Activated T-helper 1 cell treated with anti-CD3 and anti-CD28 coated beads, Interleukin-2, amount 50 U/mL, for 16 hours (primary cell): Measurements from ENCODE around the gene TMEM212.
"Not testable (repeated sequence)": the region's sequence is repeated elsewhere in the genome, so short reads cannot be mapped to it uniquely, and the experiment has no call there.

Experiments
- DNase-seq, 2 donors: peaks; one replicate each; pipeline ENCODE4 v3.0.0-alpha.2; 2020; ENCODE audit warnings: low read depth in 1 of 2, low spot score in 1 of 2

TMEM212 gene

DNA sequence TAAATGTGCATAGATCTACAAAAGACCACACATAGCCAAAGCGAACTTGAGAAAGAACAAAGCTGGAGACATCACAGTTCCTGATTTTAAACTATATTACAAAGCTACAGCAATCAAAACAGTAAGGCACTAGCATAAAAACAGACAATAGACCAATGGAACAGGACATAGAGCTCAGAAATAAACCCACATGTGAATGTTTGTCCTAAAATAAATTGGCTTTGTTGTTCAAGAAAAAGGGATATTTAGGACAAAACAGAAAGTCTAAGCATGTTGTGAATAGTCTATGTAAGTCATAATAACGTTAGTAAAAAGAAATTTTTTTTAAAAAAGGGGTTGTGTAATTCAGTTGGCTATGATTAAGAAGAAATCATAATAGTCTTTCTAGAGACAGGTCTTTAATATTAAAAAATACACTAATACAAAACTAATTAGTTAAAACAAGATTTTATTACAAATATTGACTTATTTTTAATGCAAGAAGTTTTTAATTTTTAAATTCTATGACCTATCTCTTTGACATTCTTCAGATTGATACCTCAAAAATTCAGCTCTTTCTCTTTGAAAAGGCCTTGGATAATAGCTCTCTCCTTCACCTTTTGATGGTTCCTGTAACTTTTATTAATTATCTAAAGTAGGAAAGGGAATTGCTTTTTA, 11.6 kb downstream of the TMEM212 start:
- DNase-seq, result no peak

DNA sequence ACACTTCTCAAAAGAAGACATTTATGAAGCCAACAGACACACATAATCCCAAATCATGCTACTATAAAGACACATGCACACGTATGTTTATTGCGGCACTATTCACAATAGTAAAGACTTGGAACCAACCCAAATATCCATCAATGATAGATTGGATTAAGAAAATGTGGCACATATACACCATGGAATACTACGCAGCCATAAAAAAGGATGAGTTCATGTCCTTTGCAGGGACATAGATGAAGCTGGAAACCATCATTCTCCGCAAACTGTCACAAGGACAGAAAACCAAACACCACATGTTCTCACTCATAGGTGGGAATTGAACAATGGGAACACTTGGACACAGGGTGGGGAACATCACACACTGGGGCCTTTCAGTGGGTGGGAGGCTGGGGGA, 15.6 kb downstream of the TMEM212 start:
- DNase-seq, result not testable (repeated sequence)

DNA sequence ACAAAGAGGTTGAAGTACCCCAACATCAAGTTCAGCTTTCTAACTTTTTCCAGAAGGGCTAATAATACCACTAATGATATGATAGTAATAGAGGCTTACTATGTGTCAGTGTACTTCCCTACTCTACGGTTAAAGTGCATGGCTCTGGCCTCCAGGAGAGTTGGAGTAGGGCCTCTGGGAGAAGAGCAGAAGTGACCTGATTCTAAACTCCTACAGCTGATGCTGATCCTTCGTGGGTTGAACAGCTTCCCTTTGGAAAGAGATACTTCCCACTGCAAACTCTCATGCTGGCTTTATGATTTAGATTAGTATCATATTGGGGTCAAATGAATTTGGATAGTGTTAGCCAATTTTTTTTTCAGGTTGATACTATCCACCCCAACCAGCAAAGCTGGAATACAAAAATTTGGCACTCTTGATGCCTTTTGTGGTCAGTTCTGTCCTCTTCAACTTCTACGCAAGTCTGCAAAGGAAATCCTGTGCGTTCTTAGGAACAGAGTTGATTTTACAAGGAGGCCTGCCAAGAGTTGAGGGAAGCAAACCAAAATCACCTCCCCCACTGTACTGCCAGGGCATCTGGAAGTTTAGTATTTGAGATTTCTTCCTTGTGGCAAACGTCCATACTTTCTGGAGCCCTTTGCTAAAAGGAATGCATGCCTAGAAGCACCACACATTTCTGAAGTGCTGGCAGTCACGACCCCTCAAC, 17.8 kb downstream of the TMEM212 start:
- DNase-seq, result no peak

GRCh38 chr3:171862392-171862791, 19.2 kb downstream of the TMEM212 start:
- DNase-seq, result no peak

- no peak for DNase-seq
Measured at GRCh38 chr3:171862993-171863521, 19.9 kb downstream of the TMEM212 start.

DNA sequence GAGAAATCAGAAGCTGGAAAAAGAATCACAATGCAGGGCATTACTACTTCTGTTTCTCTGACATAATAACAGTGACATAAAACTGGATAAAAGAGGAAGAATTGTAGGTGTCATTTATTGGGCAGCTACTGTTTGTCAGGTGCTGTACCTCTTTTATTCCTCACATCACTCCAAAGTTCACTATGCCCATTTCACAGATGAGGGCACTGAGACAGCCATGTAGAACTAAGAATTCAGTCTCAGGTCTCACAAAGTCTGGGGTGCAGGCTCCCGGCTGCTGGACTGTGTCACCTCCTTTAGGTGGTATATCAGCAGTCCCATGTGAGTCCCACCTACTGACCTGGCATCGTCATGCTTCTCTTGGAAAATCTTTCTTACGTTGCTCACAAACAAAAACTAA, 20.8 kb downstream of the TMEM212 start:
- no peak for DNase-seq

DNA sequence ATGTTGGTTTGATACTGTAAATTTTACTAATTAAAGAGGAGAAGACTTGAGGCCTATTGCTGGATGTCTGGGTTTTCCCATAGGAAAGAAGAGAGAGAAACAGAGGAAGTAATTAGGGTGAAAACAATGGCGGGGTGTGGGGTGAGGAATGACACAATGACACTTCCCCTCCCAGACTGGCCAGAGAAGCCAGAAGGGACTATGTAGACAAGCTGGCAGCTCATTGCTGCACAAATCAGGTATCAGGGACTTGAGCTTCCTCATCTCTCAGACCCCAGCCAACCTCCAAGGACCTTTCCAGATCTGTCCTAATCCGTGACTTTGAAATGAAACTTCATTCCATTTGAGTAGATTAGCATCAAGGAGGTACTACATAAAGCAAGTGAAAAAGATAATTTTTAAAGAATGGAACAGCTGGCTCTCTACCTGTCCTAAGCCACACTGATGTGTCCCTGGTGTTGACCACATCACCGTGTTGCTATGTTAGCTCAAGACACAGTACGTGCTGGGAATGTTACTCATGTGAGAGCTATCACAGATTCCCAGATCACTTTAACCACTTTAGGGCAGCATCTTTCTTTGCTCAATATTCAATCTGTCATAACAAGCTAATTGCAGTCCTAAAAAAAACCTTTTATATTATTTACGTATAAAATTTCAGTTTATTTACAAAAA, 22.2 kb downstream of the TMEM212 start:
- DNase-seq, result no peak

- no peak for DNase-seq
Measured at GRCh38 chr3:171867981-171868380, 24.8 kb downstream of the TMEM212 start.

GRCh38 chr3:171871392-171872274, 28.5 kb downstream of the TMEM212 start:
- no peak for DNase-seq

- no peak for DNase-seq
Measured at GRCh38 chr3:171873580-171873979, 30.4 kb downstream of the TMEM212 start.

DNA sequence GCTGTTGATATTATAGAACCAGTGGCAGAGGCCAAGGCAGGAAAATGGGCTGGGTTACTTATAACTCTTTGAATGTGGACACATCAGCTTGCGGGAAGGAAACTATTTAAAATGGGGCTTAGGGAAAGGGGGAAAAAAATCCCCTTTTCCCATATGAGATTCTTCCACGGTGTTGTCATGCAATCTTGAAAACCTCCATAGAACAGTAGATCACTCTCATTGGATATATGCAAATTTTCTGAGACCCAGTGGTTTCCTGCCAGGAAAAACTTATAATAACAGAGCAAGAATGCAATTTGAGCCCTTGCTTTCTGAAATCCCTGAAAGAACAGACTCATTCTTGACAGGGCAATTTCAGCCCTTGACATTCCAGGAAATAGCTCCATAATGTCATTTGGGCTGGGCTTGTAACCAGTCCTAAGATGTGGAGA, 31.1 kb downstream of the TMEM212 start:
- DNase-seq, result no peak

DNA sequence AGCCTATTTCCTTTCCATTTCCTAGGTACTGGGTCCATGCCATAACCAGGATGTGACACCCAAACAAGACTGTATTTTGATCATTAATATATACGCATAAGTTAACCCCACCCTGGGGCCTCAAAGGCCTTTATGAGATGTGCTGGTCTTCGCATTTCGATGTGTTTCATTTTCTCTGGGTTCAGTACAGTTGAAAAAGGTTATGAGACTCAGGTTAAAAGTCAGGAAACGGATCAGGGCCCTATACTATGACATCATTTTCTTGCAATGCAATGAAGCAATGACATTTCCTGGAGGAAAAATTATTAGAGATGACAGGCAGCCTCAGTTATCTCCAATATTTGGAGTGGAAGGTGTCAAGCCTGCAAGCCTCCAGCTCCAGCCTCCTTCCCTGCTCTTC, 31.7 kb downstream of the TMEM212 start:
- no peak for DNase-seq

DNA sequence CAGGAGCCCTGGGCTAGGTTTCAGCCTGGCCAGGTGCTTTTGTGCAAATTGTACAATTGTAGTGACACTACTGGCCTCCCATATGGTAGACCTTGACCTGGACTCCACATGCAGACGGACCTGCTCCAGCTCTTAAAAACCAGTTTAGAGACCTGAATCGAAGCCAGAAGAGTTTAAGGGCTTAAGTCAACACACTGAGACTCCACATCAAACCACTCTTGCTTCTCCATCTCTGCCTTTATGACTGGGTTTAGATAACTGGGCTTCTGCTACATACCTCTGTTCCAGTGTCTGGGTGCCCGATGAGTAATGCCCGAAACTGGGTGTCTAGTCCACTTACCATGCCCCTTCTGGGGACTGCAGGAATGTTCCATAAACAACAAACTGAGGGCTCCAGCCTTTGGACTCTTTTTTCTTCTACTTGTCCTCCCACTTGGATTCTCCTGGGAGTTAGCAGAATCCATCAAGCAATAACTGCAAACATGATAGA, 32.8 kb downstream of the TMEM212 start:
- no peak for DNase-seq

- DNase-seq, result no peak
Measured at GRCh38 chr3:171876680-171877147, 33.6 kb downstream of the TMEM212 start.

DNA sequence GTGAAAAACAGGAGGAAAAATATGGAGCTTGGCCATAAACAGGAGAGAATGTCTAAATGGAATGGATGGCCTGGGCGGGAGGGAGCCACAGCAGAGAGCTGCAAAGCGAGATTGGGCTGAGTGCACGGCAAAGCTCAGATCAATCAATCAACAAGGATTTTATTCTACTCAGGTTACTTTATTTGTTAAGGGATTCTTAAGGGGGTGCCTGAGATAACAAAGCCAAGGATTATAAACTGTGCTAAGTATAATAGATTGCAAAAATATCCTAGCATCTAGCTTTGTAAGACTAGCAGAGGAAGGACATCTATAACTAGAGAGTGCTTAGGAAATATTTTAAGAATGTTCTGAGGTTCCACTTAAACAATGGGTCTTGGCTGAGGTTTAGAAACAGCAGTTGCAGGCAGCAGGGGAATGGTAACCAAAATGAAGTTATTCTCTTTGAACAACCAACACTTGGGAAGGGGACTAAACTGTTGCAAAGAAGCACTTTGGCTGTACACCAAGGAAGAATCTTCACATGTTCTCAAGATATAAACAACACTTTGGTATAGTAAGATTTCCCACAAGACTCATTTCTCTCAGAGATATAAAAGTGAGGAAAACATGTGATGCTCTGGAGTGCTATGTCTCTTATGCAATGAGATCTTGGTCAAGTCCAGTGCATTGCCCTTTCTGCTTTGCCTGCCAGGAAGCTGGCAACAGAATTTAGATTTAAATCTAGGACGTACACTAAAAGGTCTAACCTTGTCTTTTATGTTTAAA, 35.5 kb downstream of the TMEM212 start:
- DNase-seq, result no peak

DNA sequence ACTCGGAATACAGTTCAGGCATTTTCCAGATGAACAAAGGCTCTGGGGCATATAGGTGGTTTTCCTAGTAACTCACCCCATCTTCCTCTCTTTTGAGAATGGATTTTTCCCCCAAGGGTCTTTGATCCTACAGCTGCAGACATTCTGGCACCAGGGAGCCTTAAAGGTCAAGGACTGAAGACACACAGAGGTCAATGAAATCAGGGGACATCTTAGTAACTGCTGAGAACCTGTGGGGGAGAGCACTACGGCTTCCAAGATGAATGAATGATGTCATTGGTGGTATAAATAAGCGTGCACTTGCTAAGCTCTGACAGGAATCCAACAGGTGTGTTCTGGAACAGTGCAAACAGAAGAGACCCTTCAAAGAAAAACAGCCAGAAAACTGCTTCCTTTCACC, 36.3 kb downstream of the TMEM212 start:
- no peak for DNase-seq

DNA sequence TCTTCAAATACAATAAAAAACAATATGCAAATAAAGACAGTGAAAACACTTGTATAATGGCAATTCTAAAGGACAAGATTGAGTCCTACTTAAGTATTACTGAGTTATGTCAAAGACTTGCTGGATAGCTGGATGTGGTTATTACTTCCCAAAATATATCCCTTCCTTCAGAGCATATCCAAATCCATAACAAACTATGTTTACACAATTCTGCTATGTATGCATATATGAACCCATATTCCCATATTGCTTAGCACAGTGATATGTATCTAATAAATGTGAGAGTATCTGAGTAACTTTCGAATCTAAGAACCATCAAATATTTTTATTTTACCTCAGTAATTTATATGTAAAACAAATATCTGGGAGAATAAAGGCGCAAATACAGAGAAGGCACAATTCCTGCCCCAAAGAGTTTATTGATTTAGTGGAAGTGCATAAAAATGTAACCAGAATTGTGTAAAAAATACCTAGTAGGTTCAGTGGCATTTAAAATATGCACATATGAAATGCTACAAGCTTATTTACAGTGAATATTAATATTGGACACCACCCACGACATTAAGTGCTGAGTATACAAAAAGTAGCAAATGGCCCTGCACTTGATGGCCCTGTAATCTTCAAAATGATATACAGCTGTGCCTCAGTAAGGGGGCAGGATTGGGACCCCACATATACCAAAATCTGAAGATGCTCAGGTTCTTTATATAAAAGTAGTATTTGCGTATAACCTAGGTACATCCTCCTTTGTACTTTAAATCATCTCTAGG, 37.1 kb downstream of the TMEM212 start:
- no peak for DNase-seq

- no peak for DNase-seq
Measured at GRCh38 chr3:171881251-171881650, 38.1 kb downstream of the TMEM212 start.

- DNase-seq, result no peak
Measured at GRCh38 chr3:171883257-171883892, 40.2 kb downstream of the TMEM212 start.
